Activated CD8-positive, alpha-beta memory T cell treated with anti-CD3 and anti-CD28 coated beads for 48 hours (primary cell): ENCODE measurements around the gene DENND1C.
A peak's percentile ranks its signal among the peaks of the same experiment; 100 is the strongest.

ENCODE experiments used
- DNase-seq, 3 experiments: peaks; one replicate each; pipeline ENCODE4 v3.0.0-alpha.2; 2020; ENCODE audit warnings: low read depth in 2 of 3, low spot score in 2 of 3

The DENND1C gene

DNA sequence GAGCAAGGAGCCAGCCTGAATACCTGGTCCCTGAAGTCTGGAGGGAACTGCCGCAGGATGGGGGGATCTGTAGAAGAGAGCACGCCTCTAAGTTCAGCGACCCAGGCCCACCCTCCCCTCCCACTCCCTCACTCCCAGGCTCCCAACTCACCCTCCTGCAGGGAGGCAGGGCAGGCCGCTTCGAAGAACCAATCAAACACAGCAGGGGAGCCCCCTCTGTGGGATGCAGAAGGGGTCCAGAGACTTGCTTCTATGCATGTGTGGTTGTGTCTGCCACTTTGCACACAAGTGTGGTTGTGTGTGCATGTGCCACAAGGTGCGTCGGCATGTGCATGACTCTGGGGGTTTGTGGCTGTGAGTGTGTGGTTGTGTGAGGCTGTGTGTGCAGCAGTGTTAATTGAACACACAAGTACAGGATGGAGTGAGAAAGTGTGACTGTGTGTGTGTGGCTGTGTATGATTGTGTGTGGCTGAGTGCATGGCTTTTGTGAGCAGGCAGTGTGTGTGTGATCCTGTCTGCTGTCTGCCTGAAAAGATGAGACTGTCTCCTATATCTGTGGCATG, 1.7 kb downstream of the DENND1C start:
- DNase-seq: no peak

DNA sequence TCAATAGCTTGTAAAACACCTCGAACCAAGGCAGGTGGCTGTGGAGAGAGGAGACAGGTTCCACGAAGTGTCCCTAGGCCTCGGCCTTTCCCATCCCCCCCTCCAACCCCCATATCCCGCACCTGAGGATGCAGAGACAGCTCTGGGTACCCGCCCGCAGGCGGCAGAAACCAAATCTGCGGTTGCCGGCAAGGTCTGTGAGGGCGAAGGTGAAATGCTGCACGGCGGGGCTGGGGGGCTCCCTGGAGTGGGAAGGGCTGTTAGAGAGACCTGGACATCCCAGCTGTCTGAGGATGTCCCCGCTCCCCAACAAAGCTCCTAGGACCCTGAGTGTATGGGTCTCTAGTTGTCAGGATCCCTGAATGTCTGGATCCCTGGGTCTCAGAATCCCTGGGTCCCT, 2.8 kb downstream of the DENND1C start:
- DNase-seq: no peak

DNA sequence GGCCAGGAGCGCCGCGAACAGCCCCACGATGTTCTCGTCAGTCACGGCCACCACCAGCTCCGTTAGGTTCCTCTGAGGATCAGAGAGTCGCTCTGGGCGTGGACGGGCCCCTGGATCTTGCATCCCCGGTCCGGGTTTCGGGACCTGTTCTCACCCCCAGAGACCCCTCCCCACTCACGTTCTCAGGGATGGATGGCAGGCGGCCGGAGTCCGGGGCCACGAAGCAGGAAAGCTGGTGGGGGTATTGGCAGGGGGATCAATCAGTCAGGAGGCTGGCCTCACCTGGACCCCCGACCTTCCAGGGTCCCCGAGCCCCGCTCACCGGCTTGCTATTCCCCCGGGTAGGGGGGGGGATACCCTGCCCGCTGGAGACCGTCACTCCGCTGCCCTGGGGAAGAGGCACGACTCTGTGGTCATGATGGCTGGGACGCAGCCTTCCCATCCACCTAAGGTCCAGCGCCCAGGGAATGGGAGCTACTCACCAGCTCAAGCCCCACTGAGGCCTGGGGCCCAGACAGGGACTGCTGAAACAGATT, 4.6 kb downstream of the DENND1C start:
- no peak for DNase-seq

DNA sequence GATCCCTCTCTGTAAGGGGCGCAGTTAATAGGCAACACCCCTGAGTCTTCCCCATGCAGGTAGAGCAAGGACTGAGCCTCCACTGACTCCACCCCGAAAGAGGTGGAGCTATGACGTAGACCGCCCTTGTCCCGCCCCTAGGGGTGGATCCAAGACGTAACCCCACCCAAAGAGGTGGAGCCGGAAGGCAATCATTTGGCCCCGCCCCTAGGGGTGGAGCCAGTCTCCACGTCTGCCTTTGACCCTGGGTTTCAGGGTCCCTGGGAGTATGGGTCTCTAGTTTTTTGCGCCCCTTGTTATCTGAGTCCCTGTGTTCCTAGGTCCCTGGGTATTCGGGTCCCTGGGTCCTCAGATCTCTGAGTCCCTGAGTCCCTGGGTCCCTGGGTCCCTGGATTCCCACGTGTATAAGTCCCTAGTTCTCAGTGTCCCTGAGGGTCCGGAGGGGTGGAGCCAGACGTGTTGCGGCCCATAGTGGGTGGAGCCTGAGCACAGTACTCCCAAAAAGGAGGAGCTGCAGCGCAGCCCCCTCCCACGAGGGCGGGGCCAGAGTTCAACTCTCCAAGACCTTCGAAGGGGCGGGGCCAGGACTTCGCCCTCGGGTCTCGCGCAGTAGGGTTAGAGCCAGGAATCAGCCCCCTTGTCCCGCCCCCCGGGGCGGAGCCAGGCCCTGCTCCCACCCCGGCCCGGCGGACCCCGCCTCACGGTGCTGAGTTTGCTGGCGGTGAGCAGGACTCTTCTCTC, 5.3 kb downstream of the DENND1C start:
- peak; percentile 29 to 71 (median 68) for DNase-seq

DNA sequence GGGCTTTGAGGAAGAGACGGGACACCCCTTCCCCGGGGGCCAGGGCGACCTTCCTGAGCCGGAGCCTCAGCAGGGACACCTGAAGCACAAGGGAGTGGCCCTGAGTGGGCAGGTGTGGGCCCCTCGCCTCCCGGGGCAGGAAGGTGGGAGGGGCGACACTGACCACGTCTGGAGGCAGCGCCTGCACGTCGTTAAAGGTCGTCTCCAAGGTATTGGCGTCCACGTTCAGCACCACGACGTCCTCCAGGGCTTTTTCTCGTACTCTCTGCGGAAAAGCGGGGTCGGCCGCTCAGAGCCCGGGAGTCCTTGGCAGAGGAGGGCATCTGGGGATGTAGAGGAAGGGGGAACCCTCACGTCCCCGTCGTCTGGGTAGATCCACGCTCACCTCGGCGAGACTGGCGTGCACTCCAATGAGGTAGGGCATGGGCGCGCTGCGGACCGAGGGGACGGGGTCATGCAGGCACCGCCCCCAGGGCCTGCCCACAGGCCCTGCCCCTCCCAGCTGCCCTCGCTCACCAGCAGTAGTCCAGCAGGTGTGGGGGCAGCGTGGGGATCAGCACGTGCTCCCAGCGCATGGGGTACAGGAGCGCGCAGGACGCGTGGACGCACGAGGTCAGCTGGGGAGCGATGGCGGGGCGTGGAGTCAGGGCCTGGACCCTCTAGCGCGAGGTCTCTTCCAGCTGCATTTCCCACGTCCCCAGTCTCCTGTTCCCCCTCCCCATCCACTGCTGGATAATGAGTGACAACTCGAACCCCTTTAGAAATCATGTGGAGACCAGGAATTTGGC, 6.1 kb downstream of the DENND1C start:
- no peak for DNase-seq

DNA sequence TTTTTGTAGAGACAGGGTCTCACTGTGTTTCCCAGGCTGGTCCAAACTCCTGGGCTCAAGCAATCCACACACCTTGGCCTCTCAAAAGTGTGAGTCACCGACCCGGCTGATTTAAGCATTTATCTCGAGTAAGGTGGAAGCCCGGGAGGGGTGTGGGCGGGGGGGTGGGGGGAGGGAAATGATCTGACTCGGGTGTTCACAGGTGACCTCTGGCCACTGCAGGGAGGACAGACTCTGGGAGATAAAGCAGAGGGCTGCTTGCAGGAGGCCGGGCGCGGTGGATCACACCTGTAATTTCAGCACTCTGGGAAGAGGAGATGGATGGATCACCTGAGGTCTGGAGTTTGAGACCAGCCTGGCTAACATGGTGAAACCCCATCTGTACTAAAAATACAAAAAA, 7.9 kb downstream of the DENND1C start:
- no peak for DNase-seq

DNA sequence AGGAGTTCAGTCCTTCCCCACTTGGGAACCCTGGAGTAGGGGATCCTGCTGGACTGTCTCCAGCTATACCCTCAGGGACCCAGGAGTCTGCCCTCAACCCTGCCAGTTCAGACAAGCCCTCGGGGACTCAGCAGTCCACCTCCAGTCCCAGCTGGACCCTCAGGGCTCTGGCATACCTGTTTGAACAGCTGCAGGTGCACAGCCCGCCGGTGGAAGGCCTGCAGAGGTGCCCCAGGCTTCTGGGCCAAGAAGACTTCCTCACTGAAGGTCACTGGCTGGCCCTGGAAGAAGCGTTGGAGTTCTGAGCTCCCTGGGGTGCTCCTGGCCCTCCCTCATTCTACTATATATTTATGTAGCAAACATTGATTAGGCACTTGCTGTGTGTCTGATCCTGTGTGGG, 8.9 kb downstream of the DENND1C start:
- no peak for DNase-seq

DNA sequence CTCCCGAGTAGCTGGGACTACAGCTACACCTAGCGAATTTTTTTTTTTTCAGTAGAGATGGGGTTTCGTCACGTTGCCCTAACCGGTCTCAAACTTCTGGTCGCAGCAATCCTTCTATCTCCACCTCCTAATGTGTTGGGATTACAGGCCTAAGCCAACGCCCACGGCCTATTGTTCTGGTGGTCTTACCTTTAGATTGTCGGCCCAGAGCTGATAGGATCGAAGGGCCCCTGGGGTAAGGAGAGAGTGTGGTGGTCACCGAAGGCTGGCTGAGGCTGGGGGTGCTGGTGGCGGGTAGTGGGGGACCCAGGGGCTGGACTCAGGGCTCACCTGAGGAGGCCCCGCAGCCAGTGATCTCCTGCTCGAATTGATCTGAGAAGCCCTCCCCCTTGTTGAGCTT, 10.5 kb downstream of the DENND1C start:
- no peak for DNase-seq

DNA sequence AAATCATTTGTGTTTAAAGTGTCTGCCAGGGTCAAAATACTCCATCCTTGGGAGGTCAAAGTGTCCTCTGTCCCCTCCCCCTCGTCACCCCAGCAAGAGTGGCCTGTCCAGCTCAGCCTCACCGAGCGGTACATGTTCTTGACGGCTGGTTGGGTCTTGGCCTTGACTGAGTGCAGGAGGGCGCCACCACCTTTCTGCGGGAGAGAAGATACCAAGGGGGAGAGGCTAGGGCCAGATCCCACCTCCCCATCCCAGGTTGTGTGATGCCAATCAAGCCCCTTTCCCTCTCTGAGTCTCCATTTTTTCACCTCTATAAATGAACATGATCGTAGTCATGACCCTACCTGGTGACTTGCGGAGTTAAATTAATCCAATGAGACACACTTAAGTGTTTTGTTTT, 11.4 kb downstream of the DENND1C start:
- DNase-seq: no peak

DNA sequence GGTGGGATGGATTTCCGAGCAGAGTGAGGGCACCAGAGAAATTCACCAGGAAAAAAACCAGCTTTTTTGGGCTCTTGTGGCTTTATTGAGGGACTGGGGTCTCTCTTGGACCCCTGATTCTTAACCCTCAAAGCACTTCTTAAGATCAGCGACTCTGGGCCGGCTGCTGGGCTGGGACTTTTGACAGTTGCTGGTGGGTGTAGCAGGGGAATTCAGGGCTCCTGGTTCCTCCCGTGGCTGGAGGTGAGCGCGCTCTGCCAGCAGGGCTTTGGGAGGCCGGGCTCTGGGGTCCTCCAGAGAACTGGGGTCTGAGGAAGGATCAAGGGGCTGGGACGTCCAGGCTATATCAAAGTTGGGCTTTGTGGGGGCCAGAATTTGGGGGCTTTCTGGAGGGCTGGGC, 14.2 kb downstream of the DENND1C start:
- no peak for DNase-seq

DNA sequence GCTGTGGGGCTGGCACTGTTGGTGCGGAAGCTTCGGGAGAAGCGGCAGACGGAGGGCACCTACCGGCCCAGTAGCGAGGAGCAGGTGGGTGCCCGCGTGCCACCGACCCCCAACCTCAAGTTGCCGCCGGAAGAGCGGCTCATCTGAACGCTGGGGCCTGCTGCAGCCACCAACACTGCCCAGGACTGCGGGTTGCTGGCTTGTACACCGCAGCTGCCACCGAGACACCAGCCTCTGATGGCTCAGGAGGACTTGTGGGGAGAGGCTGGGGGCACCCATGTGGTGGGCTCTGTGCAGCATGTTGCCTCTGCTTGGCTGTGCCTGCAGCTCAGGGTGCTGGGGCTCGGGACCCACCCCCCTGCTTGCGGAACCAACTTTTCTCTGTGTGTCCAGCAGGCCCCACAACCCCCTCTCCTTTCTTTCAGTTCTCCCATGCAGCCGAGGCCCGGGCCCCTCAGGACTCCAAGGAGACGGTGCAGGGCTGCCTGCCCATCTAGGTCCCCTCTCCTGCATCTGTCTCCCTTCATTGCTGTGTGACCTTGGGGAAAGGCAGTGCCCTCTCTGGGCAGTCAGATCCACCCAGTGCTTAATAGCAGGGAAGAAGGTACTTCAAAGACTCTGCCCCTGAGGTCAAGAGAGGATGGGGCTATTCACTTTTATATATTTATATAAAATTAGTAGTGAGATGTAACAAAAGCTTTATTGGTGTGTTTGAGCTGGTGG, 14.9 kb downstream of the DENND1C start:
- DNase-seq: no peak

DNA sequence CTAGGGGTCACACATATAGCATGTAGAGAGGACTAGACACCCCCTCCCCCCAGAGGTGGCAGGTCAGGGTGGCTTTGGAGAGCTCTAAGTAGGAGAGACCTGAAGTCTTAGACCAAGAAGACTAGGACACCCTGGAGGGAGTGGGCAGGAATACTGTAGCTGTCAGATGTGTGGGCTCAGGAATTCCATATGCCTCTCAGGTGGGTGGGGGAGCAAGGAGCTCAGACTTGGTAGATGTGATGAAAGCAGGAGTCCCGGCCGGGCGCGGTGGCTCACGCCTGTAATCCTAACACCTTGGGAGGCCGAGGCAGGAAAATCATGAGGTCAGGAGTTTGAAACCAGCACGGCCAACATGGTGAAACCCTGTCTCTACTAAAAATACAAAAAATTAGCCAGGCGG, 15.9 kb downstream of the DENND1C start:
- DNase-seq: no peak

DNA sequence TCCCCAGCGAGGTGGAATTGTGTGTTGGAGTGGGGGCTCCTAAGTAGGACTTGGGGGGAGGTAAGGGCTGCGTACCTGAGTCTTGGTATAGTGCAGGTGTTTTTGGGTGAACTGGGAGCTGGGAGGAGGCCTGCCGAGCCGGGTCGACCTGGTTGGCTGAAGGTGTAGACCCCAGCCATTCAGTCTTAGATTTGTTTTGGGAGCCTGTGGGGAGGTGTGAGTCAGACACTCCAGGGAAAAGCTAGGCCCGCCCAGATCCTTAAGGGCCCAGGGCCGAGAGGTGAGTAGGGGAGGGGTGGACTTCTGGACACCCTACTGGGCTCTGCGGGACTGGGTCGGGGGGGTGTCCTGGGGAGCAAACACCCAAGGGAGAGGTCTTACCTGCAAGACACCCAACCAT, 16.6 kb downstream of the DENND1C start:
- DNase-seq: no peak

DNA sequence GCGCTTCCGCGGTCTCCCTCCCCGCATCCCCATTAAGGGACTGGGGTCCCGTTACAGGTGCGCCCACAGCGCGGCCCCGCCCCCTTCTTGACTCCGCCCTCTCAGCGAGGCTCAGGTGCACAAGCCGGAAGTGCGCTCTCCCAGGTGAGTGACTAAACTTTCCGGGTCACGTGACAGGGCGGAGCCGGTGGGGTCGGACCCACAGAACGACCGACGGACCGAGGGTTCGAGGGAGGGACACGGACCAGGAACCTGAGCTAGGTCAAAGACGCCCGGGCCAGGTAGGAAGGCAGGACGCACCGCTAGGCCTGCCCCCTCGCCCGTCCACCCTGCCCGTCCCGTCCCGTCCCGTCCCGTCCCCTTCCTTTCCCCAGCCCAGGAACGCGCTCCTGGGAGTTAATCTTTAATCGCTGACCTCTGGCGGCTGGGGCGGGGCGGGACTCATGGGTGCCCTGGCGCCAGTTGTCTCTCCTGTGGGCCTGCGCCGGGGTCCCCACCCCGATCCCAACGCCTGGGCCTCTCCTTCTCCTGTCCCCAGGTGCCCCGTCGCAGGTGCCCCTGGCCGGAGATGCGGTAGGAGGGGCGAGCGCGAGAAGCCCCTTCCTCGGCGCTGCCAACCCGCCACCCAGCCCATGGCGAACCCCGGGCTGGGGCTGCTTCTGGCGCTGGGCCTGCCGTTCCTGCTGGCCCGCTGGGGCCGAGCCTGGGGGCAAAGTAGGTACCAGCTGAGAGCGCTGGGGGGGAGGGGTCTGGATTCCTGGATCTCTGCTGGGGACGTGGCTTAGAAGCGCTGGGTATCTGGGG, 17.3 kb downstream of the DENND1C start, which contains the start of gene CRB3:
Gene CRB3 (plus strand): TSS at position 202 of the 804 bp plus-strand sequence. CDS start 431 bp downstream, at position 633.
- DNase-seq: no peak

DNA sequence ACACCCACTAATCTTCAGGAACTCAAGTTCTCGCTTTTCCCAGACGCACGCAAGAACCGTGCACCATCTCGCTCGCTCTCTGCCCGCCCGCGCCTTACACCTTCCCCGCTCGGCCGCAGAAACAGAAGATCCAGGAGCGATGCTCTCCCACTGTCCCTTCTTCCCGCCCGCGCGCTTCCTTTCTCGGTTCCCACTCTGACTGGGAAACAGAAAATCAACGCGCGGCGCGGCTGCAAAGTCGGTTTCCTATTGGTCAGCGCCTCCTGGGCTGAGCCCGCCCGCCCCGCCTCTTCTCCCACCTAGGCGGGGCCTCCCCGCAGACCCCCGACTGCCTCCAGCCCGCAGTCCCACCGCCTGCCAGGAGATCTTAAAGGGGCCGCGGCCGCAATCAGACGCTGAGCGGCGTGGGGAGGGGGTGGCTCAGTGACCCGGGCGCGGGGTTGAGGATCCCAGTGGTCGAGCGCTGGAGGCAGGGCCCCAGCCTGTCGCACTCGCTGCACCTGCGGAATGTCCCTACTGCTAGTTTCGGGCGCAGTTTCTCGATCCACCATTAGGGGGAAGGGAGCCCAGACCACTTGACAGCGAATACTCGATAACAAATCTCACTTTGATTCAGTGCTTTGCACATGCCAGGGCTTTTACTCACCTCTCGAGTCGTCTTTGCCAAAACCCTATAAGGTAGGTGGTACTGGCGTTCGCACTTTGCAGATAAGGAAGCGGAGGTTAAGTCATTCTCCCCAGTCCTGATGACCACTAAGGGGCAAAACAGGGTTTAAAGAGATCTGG, 21.3 kb downstream of the DENND1C start:
- DNase-seq: peak; percentile 91 to 92 (median 92)

DNA sequence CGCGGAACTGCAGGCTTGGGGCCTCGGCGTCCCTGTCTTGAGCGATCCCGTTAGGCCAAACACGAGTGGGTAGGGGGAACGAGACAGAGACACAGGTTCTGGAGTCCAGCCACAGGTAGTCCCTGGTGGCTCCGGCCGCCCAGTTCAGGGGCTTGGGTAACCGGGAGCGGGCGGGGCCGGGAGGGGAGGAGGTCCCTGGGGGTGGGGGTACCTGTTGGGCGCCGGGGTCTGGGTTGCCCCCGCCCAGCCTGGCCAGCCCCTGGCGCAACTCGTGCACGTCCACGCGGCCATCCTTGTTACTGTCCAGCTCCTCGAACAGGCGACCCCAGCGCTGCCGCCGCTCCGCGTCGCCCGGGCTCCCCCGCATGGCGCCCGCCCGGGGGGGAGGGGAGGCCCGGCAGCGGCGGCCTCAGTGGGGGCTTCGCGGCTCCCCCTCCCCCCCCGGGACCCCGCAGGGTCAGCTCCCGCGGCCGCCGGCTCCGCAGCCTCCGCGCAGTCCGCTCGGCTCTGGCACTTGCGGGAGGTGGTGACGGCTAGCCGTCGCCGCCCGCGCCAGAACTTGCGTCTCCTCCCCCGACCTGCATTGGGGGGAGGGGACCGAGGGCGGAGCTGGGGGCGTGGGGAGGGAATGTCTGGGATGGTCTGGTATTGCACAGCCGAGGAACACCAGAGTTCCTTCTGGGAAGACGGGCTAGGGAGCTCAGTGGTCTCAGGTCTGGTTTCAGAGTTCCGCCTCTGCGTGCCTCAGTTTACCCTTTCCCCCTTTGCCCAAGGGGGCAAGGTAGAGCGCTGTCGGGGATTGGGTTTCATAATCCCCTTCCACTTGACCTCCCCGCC, 22.1 kb downstream of the DENND1C start, which contains the start of gene SLC25A23:
Gene SLC25A23 (minus strand): TSS at position 531 of the 837 bp plus-strand sequence. CDS start 164 bp downstream, at position 367.
- peak; percentile 32 to 40 (median 33) for DNase-seq

DNA sequence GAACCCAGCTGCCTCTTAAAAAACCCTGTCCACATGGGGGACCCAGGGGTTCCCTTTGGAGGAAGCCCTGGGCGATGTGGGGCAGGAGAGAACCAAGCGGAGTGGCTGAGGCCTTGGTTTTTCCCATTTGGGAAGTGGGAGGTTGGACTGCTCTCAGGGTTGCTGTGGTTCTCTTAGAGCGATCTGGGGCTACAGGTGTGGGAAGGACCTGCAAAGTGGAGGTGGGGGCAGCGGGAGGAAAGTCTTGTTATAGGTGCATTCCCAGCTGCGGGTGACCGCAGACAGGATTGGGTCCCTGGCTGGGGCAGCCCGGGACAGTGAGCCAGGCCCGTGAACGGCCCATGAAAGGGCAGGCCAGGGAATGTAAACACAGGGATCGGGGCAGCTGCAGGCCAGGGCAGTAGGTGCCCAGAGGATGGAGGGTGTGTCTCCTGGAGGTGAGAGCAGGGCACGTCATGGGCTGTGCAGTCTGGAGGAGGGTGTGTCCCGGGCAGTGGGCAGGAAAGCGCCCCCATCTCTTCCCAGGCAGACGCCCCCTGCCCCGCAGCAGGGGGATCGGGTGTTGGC, 22.8 kb downstream of the DENND1C start:
- DNase-seq: no peak
